Measurements from ENCODE around the gene VAPA. TPM values are rescaled to one million over a fixed set of nuclear protein-coding genes. Genes with fewer than 3 reads are reported as not detected.

VAPA gene
- total and polyA plus RNA-seq, 8 donors: 182 to 220 (median 205) TPM

- Histone ChIP-seq H3K4me3 (no peak overlapping the region), H3K36me3 (no peaks in the 10 kb centered on the region), H3K9me3 (no peaks in the 10 kb centered on the region), H3K27me3 (no peaks in the 10 kb centered on the region), H3K4me1 (peaks cover 21 to 78% of the 10 kb centered on the region in 2 donors), H3K27ac (peak overlapping the region; percentile 28 to 61)
- TF ChIP-seq, protein P1, sequence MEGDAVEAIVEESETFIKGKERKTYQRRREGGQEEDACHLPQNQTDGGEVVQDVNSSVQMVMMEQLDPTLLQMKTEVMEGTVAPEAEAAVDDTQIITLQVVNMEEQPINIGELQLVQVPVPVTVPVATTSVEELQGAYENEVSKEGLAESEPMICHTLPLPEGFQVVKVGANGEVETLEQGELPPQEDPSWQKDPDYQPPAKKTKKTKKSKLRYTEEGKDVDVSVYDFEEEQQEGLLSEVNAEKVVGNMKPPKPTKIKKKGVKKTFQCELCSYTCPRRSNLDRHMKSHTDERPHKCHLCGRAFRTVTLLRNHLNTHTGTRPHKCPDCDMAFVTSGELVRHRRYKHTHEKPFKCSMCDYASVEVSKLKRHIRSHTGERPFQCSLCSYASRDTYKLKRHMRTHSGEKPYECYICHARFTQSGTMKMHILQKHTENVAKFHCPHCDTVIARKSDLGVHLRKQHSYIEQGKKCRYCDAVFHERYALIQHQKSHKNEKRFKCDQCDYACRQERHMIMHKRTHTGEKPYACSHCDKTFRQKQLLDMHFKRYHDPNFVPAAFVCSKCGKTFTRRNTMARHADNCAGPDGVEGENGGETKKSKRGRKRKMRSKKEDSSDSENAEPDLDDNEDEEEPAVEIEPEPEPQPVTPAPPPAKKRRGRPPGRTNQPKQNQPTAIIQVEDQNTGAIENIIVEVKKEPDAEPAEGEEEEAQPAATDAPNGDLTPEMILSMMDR (IDR thresholded peaks at IDR 0.05): no peak
- DNase-seq (no peak), ATAC-seq (no peak)
- intact Hi-C loops (cut with DNase I): no loop called here
These were observed 4.3 kb downstream of the VAPA start for GRCh38 chr18:9918016-9918680.

GRCh38 chr18:9919564-9920232 lies 5.9 kb downstream of the VAPA start:
- no peak overlapping the region for H3K27ac ChIP-seq
- DNase-seq (no peak), ATAC-seq (no peak)
- H3K27me3 ChIP-seq: no peaks in the 10 kb centered on the region
- H3K36me3 ChIP-seq: no peaks in the 10 kb centered on the region
- intact Hi-C loops (cut with DNase I): no loop called here
- no peak overlapping the region for H3K4me3 ChIP-seq
- TF ChIP-seq, protein P1 (IDR thresholded peaks at IDR 0.05): no peak
- no peaks in the 10 kb centered on the region for H3K9me3 ChIP-seq
- peaks cover 27 to 93% of the 10 kb centered on the region in 2 donors for H3K4me1 ChIP-seq

DNA sequence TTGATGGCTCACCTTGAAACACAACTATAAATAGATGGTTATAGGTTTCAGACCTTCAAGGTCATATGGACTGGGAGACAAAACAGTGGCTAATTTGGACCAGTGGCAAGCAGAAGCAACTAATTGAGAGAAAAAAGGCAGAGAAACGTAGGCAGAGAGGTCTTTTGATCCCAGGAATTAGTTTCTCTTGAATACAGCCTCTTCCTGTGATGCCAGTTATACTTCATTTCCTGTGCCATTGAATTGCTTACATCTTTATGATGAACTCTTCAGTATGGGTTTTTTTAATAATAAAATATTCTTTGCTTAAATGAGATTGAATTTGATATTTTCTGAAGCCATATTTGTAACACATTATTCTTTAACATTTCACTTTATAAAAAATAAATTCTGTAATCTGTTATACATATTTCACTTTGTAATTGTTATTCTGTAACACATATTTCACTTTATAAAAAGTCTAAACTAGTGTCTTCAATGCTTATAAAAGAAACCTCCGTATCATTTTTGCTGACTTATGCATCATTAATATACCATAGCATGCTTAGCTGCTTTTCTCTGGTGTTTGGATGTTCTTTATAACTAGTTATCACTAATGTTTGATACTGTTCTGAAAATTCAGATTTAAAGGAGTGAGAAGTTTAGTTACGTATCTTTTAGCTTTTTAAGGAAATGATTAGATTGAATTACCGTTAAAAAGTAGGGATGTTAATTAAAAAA lies 8.9 kb downstream of the VAPA start:
- DNase-seq (no peak), ATAC-seq (no peak)
- TF ChIP-seq, protein P1 (IDR thresholded peaks at IDR 0.05): no peak
- Histone ChIP-seq H3K27me3 (no peaks in the 10 kb centered on the region), H3K4me3 (no peak overlapping the region), H3K36me3 (no peaks in the 10 kb centered on the region), H3K27ac (no peak overlapping the region), H3K4me1 (peaks cover 44 to 94% of the 10 kb centered on the region in 2 donors), H3K9me3 (no peaks in the 10 kb centered on the region)
- intact Hi-C loops (cut with DNase I): no loop called here

GRCh38 chr18:9924371-9924943 lies 10.6 kb downstream of the VAPA start:
- peaks cover 34 to 94% of the 10 kb centered on the region in 2 donors for H3K4me1 ChIP-seq
- H3K27ac ChIP-seq: peak overlapping the region in 1 of 2 donors; percentile 8
- no peaks in the 10 kb centered on the region for H3K27me3 ChIP-seq

More at GRCh38 chr18:9924371-9924943, 10.6 kb downstream of the VAPA start:
- Histone ChIP-seq H3K4me3 (no peak overlapping the region), H3K36me3 (no peaks in the 10 kb centered on the region), H3K9me3 (no peaks in the 10 kb centered on the region)
- no peak for ATAC-seq
- intact Hi-C loops (cut with DNase I): no loop called here
- TF ChIP-seq, protein P1 (IDR thresholded peaks at IDR 0.05): no peak
- no peak for DNase-seq
